K562 (cell line): Measurements from ENCODE around the gene SERINC3. TPM values are rescaled to one million over a fixed set of nuclear protein-coding genes. Genes with fewer than 3 reads are reported as not detected.

Experiments used
- ADNP ChIP-seq: fragments of 200-800 bp; sonication (Bioruptor generic); IDR thresholded peaks from 2 replicates; pipeline ENCODE4 v1.6.1; 2016; ENCODE audit warnings: missing genetic modification characterization, missing compliant biosample characterization
- ATF3 ChIP-seq, 2 experiments: fragments of 450-650 bp in 1 of 2; sonication (generic) in 1 of 2; formaldehyde crosslinking in 1 of 2; IDR thresholded peaks in 1 of 2; conservative IDR thresholded peaks in 1 of 2; 2 replicates each; pipeline versions ENCODE4 v1.6.1 to v1.8.1; 2016 to 2023; ENCODE audit warnings: mild to moderate bottlenecking in 2 of 2, moderate library complexity in 2 of 2, inconsistent platforms in 1 of 2, missing genetic modification reagents in 1 of 2
- GTF3C2 ChIP-seq: IDR thresholded peaks from 3 replicates; pipeline ENCODE4 v1.6.1; 2011; ENCODE audit warnings: borderline replicate concordance, mild to moderate bottlenecking, moderate library complexity; ENCODE audit not compliant: insufficient read length; ENCODE audit errors: extremely low read depth
- HOXB6 ChIP-seq: fragments of 250-450 bp; sonication (Bioruptor Pico); IDR thresholded peaks from 2 replicates; pipeline ENCODE4 v1.5.1; 2022; ENCODE audit warnings: mild to moderate bottlenecking, borderline replicate concordance
- IRF9 ChIP-seq: fragments of 450-650 bp; IDR thresholded peaks from 2 replicates; pipeline ENCODE4 v1.6.1; 2016; ENCODE audit warnings: missing biosample characterization, missing genetic modification characterization
- JUND ChIP-seq, 2 experiments: IDR thresholded peaks; 2 replicates in 1 of 2; 3 replicates in 1 of 2; pipeline ENCODE4 v1.6.1; 2011; ENCODE audit warnings: borderline replicate concordance in 2 of 2, low read depth in 2 of 2, low read length in 2 of 2, improper control_type of control experiment in 1 of 2, missing biosample characterization in 1 of 2, missing genetic modification characterization in 1 of 2, missing genetic modification reagents in 1 of 2
- MITF ChIP-seq: IDR thresholded peaks from 2 replicates; pipeline ENCODE4 v1.6.1; 2014; ENCODE audit warnings: antibody characterized with exemption
- MTA2 ChIP-seq: fragments of 450-650 bp; IDR thresholded peaks from 2 replicates; pipeline ENCODE4 v1.6.1; 2016; ENCODE audit warnings: low read depth
- NCOA1 ChIP-seq: fragments of 450-650 bp; IDR thresholded peaks from 2 replicates; pipeline ENCODE4 v1.6.1; 2016; ENCODE audit warnings: low read depth
- NR1H2 ChIP-seq: sonication (generic); formaldehyde crosslinking; IDR thresholded peaks from 2 replicates; pipeline ENCODE4 v1.4.0; 2020; ENCODE audit warnings: mild to moderate bottlenecking, missing genetic modification reagents
- SETDB1 ChIP-seq: IDR thresholded peaks from one replicate; pipeline ENCODE4 v1.6.1; 2012; ENCODE audit warnings: low read length, control low read depth, inconsistent platforms
- SMAD3 ChIP-seq: fragments of 450-650 bp; formaldehyde crosslinking; conservative IDR thresholded peaks from 2 replicates; pipeline ENCODE4 v1.4.0; 2020; ENCODE audit warnings: mild to moderate bottlenecking
- SMARCE1 ChIP-seq: fragments of 450-650 bp; IDR thresholded peaks from 2 replicates; pipeline ENCODE4 v1.7.1; 2016; ENCODE audit warnings: mild to moderate bottlenecking
- SP1 ChIP-seq: sonication (generic); formaldehyde crosslinking; IDR thresholded peaks from 2 replicates; pipeline ENCODE4 v1.8.1; 2022; ENCODE audit warnings: mild to moderate bottlenecking, missing genetic modification reagents
- THRB ChIP-seq: fragments of 450-650 bp; formaldehyde crosslinking; conservative IDR thresholded peaks from 2 replicates; pipeline ENCODE4 v1.4.0; 2022; ENCODE audit warnings: mild to moderate bottlenecking, missing genetic modification characterization
- U2AF2 ChIP-seq: fragments of 200-400 bp; formaldehyde crosslinking; optimal IDR thresholded peaks from 2 replicates; pipeline ENCODE3; 2017; ENCODE audit warnings: low read depth, mild to moderate bottlenecking, low read length
- ZFP91 ChIP-seq: sonication (generic); formaldehyde crosslinking; IDR thresholded peaks from 2 replicates; pipeline ENCODE4 v1.8.0; 2022; ENCODE audit warnings: mild to moderate bottlenecking, missing genetic modification reagents
- ZNF140 ChIP-seq: fragments of 250-450 bp; sonication (Bioruptor Pico); IDR thresholded peaks from 2 replicates; pipeline ENCODE4 v1.8.0; 2021; ENCODE audit warnings: moderate library complexity, mild to moderate bottlenecking, inconsistent platforms
- ZNF408 ChIP-seq: fragments of 250-450 bp; sonication (Bioruptor Pico); IDR thresholded peaks from 2 replicates; pipeline ENCODE4 v1.4.0; 2020; ENCODE audit warnings: low read depth, mild to moderate bottlenecking, moderate library complexity
- polyA plus RNA-seq, 8 experiments: library from polyadenylated mRNA; depleted of rRNA in 4 of 8; stranded (reverse) in 5 of 8; unstranded in 3 of 8; fragments of >200 nt; fragmentation: Nextera tagmentation in 2 of 8; fragmentation: Illumina TruSeq in 1 of 8; extraction: Ambion mirVana in 2 of 8; extraction: Trizol in 1 of 8; gene quantifications; 2 replicates each; pipeline versions ENCODE4 v1.2.1 to v1.2.3, GENCODE V29; 2011 to 2014; ENCODE audit warnings: inconsistent platforms in 1 of 8, missing spikeins in 1 of 8
- total RNA-seq, 7 experiments: library from RNA; depleted of rRNA in 6 of 7; stranded (reverse); fragments of >200 nt in 6 of 7; fragmentation: Illumina TruSeq in 2 of 7; extraction: Trizol in 2 of 7; gene quantifications; 2 replicates each; pipeline versions ENCODE4 v1.2.1 to v1.2.3, GENCODE V29; 2011 to 2021; ENCODE audit warnings: low replicate concordance in 1 of 7

The SERINC3 gene
- total and polyA plus RNA-seq, 9 of the 15 experiments (the other 6 are each of a cell fraction or from before 2014, with no cell fraction given): 24.7 to 107 (median 48.8) TPM

GRCh38 chr20:44532981-44533331 lies 11.1 kb upstream of the SERINC3 start (continued):
- TF ChIP-seq JUND (IDR thresholded peaks at IDR 0.05; ENCODE audit: borderline replicate concordance, low read depth, low read length): peak; percentile 64; the same call in 1 of the 2 replicates
- 0 out of 3 replicates have a peak, but pooled peaks have one; percentile 40 for TF ChIP-seq JUND (tag; IDR thresholded peaks at IDR 0.05; ENCODE audit: borderline replicate concordance, low read depth, low read length)
- no peak for TF ChIP-seq ZFP91
- peak; percentile 41 for TF ChIP-seq ATF3 (IDR thresholded peaks at IDR 0.05)
- TF ChIP-seq ATF3 (CRISPR knock-in tag; conservative IDR thresholded peaks at IDR 0.05): no peak
- no peak for TF ChIP-seq GTF3C2
- TF ChIP-seq ADNP: no peak
- no peak for TF ChIP-seq SMAD3 (CRISPR knock-in tag)
- no peak for TF ChIP-seq ZNF140 (CRISPR knock-in tag)
- no peak for TF ChIP-seq ZNF408
- TF ChIP-seq MTA2: 0 out of 2 replicates have a peak, but pooled peaks have one; percentile 17
- no peak for TF ChIP-seq SETDB1
- TF ChIP-seq THRB: no peak
- peak; percentile 57; the same call in 1 of the 2 replicates for TF ChIP-seq SMARCE1
- TF ChIP-seq U2AF2: no peak
- no peak for TF ChIP-seq IRF9 (tag)
- TF ChIP-seq SP1: no peak
- no peak for TF ChIP-seq HOXB6
- TF ChIP-seq NCOA1: no peak
- no peak for TF ChIP-seq MITF
- TF ChIP-seq NR1H2 (CRISPR knock-in tag): no peak
